NCI-H524 (cell line): ENCODE data around the gene IQSEC1.

Source experiments
- DNase-seq, 2 experiments: peaks; one replicate each; lab custom pipeline; 2025; lab: John Stamatoyannopoulos, UW

IQSEC1 gene

GRCh38 chr3:12985148-12985547, 88.1 kb downstream of the IQSEC1 start:
- no peak for DNase-seq

- peak; percentile 66 to 81 for DNase-seq
Measured at GRCh38 chr3:12984023-12984823, 89.0 kb downstream of the IQSEC1 start.

GRCh38 chr3:12983319-12983718, 89.9 kb downstream of the IQSEC1 start:
- DNase-seq = peak; percentile 81 to 91

- peak in 1 of 2 experiments; percentile 31 for DNase-seq
Measured at GRCh38 chr3:12982619-12983101, 90.6 kb downstream of the IQSEC1 start.

- DNase-seq = peak in 1 of 2 experiments; percentile 50
Measured at GRCh38 chr3:12981306-12982275, 91.6 kb downstream of the IQSEC1 start.

- DNase-seq = no peak
Measured at GRCh38 chr3:12980596-12981290, 92.5 kb downstream of the IQSEC1 start.

GRCh38 chr3:12979947-12980487, 93.2 kb downstream of the IQSEC1 start:
- no peak for DNase-seq

- DNase-seq = no peak
Measured at GRCh38 chr3:12979151-12979946, 93.9 kb downstream of the IQSEC1 start.

GRCh38 chr3:12978682-12979081, 94.5 kb downstream of the IQSEC1 start:
- DNase-seq = no peak

GRCh38 chr3:12977117-12977808, 96.0 kb downstream of the IQSEC1 start:
- DNase-seq = no peak

- DNase-seq = no peak
Measured at GRCh38 chr3:12975748-12976522, 97.3 kb downstream of the IQSEC1 start.

- DNase-seq = no peak
Measured at GRCh38 chr3:12974819-12975218, 98.4 kb downstream of the IQSEC1 start.

GRCh38 chr3:12974334-12974733, 98.9 kb downstream of the IQSEC1 start:
- DNase-seq = no peak

- no peak for DNase-seq
Measured at GRCh38 chr3:12973827-12974226, 99.4 kb downstream of the IQSEC1 start.

- DNase-seq = no peak
Measured at GRCh38 chr3:12972781-12973702, 100.2 kb downstream of the IQSEC1 start.

GRCh38 chr3:12972043-12972442, 101.2 kb downstream of the IQSEC1 start:
- DNase-seq = no peak

- DNase-seq = peak in 1 of 2 experiments; percentile 62
Measured at GRCh38 chr3:12970684-12971083, 102.5 kb downstream of the IQSEC1 start.

GRCh38 chr3:12969486-12969885, 103.7 kb downstream of the IQSEC1 start:
- DNase-seq = peak; percentile 61 to 87
